Measurements from ENCODE around the gene FBXO2.

Gene FBXO2

GRCh38 chr1:11681071-11681771 lies 27.0 kb upstream of the FBXO2 start, which contains the start of gene MAD2L2:
Gene MAD2L2, minus strand, starts transcription at chr1:11681148. Its CDS starts 547 bp downstream, at chr1:11680601.
- FAIRE-seq = no peak

DNA sequence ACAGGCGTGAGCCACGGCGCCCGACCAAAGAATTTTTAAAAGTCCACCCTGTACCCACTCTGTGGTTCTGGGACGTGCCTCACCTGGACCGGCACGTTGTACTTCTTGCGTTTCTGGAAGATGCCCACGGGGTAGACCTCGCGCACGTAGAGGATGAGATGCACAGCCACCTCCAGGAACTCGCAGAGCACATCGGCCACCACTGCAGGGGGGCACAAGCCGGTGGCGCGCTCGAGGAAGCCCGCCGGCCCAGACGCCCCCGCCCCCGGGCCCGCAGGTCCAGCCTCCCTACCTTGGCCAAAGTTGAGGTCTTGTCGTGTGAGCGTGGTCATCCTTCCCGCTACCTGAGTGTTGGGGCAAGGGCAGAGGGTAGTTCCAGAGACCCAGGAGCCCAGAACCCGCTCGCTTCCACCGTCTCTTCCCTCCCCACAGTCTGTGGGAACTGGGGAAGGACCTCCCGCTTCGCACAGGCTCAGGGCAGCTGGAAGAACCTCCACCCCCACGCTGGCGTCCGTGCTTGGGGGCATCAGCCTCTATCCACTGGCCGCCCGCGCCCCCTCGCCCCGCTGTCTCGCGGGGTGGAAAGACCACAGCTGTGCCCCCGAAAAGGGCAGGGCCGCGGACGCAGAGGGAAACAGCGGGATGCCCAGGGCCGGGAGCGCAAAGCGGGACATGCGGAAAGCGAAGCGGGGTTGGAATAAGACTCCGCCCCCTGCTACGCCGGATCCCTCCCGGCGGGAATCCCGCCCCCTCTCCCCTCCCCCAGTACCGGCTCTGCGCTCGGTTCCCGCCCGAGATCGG lies 26.2 kb upstream of the FBXO2 start:
- no peak for FAIRE-seq

DNA sequence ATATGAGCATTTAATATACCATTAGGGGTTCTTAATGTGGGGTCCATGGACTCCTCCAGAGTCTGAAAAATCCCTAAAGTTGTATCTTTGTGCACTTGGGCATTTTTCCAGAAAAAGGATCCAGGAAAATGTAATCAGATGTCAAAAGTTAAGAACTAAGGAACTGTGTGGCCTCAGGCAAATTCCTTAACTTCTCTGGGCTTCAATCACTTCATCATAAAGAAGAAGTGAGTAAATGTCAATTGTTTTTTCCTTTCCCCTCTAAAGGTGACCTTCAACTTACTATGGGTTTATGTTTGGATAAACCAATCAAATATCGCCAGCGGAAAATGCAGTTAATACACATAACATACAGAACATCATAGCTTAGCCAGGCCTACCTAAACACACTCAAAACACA lies 24.2 kb upstream of the FBXO2 start:
- no peak for FAIRE-seq

DNA sequence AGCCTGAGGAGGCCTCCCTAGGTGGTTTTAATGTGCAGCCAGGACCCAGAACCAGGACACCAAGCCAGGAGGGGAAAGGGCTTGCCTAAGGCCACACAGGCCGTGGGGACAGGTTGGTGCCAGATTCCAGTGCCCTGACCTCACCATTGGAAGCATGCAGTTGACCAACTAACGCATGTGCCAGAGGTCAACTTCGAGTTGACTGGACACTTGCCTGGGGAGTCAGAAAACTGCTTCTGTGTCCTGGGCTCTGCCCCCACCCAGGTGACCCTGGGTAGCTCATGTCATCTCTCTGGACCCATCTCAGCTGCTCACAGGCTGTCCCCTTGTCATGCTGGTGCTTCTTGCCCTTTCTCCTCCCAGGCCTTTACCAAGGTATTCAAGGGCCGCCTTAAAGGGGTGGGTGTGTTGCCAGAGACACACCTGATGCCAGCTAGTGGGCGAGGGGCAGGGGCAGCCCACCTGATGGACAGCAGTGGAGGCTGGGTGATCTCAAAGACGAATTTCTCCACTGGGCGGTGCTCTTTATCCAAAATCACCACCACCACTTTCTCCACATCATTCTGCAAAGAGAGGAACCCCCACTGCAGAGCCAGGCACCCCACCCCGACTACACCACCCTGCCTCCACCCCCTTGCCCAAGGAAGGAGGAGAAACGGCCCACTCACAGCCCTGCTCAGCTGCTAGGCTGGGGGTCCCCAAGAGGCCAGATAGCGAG lies 22.3 kb upstream of the FBXO2 start:
- no peak for FAIRE-seq

DNA sequence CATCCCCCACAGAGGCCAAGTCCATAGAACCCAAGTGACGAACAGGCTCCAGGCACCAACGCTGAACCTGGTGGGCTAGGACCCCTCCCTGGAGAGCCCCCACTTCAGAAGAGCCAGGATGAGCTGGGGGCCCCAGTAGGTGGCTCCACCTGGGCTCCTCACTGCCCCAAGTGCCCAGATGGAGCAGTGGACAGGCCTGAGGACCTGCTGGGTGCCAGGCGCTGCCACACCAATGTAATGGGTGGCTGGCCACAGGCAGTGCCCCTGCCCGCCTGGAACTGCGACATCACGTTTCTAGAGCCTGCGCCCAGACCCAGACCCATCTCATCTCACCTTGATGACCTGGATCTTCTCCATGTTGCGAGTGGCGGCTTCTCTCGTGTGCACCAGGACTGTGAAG lies 21.1 kb upstream of the FBXO2 start:
- FAIRE-seq = no peak

DNA sequence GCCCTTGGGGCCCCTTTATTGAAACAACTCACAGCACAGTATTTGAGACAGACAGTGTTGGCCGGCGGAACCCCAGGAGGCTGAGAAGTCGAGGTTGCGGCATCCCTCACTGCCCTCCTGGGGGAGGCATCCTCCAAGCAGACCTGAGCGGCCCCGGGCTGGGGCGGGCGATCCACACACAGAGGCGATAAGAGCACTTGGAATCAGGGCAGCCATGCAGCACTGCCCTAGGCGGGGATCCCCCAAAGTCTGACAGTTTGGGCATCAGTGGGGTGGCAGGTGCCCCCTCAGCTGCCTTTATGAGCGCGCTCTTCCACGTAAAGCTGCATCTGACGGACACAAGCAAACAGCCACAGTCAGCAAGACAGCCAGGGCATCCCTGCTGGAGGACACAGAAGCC lies 20.3 kb upstream of the FBXO2 start:
- FAIRE-seq = no peak

- FAIRE-seq = no peak
These were observed 19.0 kb upstream of the FBXO2 start for GRCh38 chr1:11673089-11673769.

DNA sequence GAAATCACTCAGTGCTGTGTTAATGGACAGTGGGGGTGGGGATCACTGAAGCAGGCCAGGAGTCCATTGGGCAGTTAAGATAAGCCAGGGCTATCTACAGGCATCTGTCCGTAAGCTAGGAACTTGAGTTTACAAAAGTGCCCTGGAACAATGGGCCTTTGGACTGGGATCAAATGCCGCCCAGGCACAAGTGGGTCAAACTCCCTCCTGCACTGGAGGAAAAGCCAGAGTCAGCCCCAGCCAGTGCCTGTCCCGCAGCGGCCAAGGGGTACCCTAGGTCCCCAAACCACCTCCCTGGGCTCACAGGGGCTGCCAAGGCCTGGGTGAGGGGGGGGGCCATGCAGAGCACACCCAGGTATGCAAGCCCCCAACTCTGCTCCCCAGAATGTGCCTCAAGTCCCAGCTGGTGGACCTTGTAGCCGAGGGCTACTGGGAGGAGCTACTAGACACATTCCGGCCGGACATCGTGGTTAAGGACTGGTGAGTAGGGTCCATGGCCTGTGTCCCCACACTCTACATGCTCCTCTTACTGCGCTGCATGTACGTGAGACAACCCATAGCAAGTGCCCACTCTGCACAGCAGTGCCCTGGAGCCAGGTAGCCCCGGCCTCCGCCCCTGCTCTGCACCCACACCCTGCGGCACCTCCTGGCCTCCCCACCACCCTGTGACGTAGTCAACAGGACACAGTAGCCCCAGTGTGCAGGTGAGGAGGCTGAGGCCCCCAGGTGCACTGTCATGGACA lies 17.5 kb upstream of the FBXO2 start:
- no peak for FAIRE-seq

DNA sequence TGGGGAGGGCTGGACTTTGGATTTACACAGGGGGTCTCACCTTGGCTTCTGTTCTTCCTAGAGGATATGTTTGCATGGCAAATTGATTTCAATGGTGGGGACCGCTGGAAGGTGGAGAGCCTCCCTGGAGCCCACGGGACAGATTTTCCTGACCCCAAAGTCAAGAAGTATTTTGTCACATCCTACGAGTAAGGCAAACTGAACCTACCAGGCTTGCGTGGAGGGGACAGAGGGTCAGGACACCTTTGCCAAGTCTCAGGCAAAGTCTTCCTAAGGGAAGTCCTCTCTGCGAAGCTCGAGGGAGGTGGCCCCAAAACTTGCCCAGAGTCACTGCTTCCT lies 16.9 kb upstream of the FBXO2 start:
- FAIRE-seq = no peak

DNA sequence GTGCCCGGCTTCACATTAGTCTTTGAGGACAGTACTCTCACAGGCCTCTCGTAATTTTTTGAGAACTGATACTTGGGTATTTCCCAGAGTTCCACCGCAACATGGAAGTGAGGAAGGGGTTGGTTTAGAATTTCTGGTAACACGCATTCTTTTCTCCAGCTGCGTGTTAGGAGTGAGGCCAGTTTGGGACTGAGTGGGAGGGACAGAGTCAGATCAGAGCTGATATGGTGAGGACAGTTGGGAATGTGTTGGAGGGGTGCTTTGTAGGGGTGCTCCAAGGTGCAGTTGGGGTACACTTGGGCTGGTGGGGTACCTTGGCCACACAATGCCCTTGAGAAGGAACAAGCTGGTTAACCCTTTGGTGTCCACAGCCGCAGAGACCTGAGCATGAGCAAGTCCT lies 16.5 kb upstream of the FBXO2 start:
- FAIRE-seq = no peak

- FAIRE-seq = no peak
These were observed 14.3 kb upstream of the FBXO2 start for GRCh38 chr1:11668516-11668915.

- FAIRE-seq = no peak
These were observed 10.3 kb upstream of the FBXO2 start for GRCh38 chr1:11664336-11665065.

DNA sequence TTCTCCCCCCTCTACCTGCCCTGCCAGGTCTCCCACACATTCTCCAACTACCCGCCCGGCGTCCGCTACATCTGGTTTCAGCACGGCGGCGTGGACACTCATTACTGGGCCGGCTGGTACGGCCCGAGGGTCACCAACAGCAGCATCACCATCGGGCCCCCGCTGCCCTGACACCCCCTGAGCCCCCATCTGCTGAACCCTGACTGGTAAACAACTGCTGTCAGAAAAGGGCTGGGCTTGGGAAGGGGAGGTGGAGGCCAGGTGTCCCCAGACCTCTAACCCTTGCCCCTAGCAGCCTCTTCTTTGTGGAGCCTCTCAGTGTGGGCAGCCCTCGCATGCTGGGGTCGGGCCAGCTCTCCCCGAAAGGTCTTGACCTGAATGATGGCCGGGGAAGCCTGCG lies 6.9 kb upstream of the FBXO2 start:
- no peak for FAIRE-seq

GRCh38 chr1:11659748-11660147 lies 5.5 kb upstream of the FBXO2 start:
- FAIRE-seq = no peak

GRCh38 chr1:11658542-11658941 lies 4.3 kb upstream of the FBXO2 start:
- FAIRE-seq = no peak

DNA sequence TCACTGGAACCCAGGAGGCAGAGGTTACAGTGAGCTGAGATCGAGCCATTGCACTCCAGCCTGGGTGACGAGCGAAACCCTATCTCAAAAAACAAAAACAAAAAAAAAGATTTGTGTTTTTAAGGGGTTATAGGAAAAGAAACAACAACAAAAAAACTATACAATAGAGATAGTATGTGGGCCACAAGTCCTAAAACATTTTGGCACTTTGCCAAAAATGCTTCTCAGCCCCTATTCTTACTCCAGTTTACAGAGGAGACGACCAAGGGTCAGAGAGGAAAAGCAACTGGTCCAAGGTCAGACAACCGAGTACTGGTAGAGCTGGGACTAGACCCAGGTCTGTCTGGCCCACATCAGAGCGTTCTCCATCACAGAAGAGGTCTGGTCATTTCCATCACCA lies 3.4 kb upstream of the FBXO2 start:
- FAIRE-seq = no peak

DNA sequence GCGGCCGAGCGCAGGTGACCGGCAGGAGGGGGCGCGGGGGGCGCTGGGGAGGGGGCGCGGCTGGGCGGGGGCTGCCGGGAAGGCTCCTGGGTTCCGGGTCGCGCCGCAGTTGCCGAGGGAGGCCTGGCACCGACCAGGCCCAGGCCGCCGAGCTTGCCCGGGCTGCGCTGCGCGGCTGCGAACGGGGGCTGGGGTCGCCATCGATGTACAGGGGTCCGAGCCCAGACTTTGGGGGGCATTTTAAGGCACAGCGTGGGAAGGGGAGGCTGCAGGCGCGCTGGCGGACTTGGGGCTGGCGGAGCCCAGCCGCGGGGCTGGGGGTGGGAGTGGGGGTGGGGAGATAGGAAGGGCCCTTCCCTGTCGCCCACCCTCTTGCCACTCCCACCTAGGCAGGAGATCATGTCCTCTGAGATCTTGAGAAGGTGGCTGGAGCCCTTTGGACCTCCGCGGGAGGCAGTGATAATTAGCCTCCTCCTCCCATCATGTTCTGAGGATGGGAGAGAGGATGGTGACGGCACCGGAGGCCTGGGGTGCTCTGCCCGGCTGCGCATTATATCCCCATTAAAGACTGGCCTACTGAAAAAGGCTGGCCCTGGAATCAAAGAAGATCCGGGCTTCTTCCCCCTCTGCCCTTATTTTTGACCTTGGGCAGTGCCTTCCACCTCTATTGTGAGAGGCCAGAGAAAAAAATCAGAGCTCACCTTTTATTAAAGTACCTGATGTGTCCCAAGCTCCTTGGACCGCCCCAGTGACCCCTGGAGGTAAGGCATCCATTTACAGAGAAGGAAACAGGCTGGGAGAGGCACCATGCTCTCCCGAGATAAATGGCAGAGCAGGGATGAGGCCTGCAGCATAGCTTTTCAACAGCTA lies 945 bp upstream of the FBXO2 start:
- FAIRE-seq = no peak

GRCh38 chr1:11653861-11654136 lies 430 bp downstream of the FBXO2 start:
- no peak for FAIRE-seq

DNA sequence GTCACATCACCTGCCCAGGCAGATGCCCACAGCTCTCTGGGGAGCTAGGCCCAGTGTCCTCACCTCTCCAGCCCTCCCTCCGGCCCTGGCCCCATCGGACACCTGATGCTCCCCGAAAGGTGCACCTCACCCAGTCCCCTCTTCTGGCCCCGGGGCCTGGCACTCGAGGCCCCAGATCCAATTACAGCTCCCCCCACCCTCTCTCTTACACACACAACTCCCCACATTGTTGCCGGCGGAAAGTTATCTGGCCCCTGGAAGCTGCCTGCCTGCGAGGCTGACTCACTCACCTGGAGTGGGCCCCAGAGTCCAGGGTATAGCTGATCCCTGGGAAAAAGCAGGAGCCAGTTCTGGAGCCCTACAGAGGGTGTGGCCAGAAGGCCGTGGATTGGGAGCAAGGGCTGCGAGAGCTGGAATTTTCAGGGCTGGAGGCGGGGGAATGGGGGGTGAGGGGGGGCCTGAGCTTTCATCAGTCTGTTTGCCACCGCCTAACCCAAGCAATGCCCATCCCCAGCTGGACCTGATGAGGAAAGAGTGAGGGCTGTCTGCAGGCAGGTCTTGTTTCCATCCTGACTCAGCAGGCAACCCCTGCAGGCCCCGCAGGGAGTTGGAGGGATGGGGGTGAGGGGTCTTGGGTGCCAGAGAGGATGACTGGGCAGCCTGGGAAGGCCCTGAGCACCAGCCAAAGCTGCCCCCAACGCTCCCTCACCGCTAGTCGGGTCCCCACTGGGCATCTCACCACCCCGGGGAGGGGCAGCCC lies 948 bp downstream of the FBXO2 start:
- no peak for FAIRE-seq

DNA sequence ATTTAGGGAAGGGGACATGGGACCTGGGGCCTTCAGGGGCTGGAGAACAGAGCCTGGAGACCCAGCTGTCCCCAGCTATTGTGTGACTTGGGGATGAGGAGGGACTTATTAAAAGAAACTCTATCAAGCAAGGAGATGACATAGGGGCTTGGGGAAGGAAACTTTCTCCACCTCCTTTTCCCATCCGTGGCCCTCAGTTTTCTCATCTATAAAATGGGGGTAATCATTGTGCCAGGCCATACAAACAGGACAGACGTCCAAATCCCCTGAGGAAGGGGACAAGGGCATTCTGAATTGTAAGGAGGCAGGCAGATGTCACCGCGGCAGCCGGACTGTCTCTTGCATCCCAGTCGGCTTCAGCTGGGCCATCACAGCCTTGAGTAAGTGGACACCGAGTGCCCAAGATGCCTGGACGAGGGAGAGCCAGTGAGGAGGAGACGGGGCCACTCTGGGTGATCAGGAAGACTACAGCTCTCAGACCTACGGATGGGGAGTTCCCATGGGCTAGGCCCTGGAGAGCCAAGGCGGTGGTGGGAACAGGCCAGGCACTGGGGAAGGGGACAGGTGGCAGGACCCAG lies 1.9 kb downstream of the FBXO2 start:
- no peak for FAIRE-seq

Measured in colon (tissue), 2 donors.